Measurements from ENCODE around the gene RFTN1.

DNA sequence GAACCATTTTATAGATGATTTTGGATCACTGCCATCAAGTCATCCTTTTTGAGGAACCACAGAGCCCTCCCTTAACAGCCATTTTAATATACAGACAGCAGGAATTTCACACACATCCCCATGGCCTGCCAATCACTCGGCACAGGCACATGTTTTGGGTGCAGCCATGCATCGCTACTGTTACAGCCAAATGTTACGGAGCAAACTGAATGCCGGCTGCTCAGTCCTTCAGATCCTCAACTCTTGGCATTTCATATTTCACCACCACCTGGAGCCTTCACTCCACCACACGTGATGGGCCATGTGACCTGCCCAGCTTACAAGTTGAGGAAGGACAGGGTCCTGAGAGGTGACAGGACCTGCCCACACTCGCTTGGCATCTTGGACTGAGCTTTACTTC lies 157.7 kb downstream of the RFTN1 start:
- TF ChIP-seq, protein P1, sequence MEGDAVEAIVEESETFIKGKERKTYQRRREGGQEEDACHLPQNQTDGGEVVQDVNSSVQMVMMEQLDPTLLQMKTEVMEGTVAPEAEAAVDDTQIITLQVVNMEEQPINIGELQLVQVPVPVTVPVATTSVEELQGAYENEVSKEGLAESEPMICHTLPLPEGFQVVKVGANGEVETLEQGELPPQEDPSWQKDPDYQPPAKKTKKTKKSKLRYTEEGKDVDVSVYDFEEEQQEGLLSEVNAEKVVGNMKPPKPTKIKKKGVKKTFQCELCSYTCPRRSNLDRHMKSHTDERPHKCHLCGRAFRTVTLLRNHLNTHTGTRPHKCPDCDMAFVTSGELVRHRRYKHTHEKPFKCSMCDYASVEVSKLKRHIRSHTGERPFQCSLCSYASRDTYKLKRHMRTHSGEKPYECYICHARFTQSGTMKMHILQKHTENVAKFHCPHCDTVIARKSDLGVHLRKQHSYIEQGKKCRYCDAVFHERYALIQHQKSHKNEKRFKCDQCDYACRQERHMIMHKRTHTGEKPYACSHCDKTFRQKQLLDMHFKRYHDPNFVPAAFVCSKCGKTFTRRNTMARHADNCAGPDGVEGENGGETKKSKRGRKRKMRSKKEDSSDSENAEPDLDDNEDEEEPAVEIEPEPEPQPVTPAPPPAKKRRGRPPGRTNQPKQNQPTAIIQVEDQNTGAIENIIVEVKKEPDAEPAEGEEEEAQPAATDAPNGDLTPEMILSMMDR (conservative IDR thresholded peaks at IDR 0.05; ENCODE audit: low read depth in 2 of 2) = no peak
- TF ChIP-seq POLR2AphosphoS5 (IDR thresholded peaks at IDR 0.05; ENCODE audit: low read depth) (no peak), EZH2 (IDR thresholded peaks at IDR 0.05; ENCODE audit: low read depth, unreplicated experiment) (no peak), NANOG (IDR thresholded peaks at IDR 0.05; ENCODE audit: borderline replicate concordance) (no peak), CREB1 (CRISPR knock-in tag; IDR thresholded peaks at IDR 0.05; ENCODE audit: low read depth) (no peak), ZNF331 (CRISPR knock-in tag; IDR thresholded peaks at IDR 0.05; ENCODE audit: low read depth) (no peak)
- TF ChIP-seq, protein P2, sequence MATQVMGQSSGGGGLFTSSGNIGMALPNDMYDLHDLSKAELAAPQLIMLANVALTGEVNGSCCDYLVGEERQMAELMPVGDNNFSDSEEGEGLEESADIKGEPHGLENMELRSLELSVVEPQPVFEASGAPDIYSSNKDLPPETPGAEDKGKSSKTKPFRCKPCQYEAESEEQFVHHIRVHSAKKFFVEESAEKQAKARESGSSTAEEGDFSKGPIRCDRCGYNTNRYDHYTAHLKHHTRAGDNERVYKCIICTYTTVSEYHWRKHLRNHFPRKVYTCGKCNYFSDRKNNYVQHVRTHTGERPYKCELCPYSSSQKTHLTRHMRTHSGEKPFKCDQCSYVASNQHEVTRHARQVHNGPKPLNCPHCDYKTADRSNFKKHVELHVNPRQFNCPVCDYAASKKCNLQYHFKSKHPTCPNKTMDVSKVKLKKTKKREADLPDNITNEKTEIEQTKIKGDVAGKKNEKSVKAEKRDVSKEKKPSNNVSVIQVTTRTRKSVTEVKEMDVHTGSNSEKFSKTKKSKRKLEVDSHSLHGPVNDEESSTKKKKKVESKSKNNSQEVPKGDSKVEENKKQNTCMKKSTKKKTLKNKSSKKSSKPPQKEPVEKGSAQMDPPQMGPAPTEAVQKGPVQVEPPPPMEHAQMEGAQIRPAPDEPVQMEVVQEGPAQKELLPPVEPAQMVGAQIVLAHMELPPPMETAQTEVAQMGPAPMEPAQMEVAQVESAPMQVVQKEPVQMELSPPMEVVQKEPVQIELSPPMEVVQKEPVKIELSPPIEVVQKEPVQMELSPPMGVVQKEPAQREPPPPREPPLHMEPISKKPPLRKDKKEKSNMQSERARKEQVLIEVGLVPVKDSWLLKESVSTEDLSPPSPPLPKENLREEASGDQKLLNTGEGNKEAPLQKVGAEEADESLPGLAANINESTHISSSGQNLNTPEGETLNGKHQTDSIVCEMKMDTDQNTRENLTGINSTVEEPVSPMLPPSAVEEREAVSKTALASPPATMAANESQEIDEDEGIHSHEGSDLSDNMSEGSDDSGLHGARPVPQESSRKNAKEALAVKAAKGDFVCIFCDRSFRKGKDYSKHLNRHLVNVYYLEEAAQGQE (IDR thresholded peaks at IDR 0.05; ENCODE audit: unreplicated experiment) = no peak

Measured in GM23338 (cell line).